ENCODE measurements around the gene ARFGEF3.
A peak's percentile ranks its signal among the peaks of the same experiment; 100 is the strongest.
"Not testable (repeated sequence)": the region's sequence is repeated elsewhere in the genome, so short reads cannot be mapped to it uniquely, and the experiment has no call there.

The ARFGEF3 gene

DNA sequence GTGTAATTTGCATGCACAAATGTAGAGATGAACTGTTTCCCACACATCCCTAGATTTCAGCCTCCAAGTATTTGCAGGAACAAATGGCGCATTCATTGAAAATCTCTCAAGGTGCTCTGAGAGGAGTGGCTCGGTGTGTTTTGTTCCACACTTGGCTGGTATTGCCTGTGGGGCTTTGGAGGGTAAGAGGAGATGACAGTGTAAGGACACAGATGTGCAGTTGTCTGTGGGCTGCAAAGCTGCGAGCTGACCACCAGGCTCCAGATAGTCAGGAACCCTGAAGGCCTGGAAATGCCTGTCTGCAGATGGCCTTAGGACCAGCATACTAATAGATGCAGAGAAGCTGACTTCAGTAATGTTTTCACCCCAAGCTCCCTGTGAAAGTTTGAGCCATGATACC, 114.2 kb downstream of the ARFGEF3 start:
- DNase-seq (ENCODE audit: low read depth) = no peak

DNA sequence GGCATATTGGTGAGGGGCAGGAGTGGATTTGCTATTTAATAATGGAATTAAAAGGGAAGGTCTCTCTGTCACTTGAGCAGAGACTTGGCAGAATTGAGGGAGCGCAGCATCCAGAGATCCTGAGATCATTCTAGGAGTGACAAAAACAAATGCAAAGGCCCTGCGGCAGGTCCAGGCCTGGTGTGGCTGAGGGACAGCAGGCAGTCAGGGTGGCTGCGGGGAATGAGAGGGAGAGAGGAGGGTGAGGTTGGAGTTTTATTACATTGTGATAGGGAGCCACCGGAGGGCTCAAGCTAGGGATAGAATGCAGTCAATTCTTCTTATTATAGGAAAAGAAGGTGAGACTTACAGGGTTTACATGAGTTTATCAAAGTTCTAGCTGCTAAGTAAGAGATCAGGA, 116.1 kb downstream of the ARFGEF3 start:
- no peak for DNase-seq (ENCODE audit: low read depth)

DNA sequence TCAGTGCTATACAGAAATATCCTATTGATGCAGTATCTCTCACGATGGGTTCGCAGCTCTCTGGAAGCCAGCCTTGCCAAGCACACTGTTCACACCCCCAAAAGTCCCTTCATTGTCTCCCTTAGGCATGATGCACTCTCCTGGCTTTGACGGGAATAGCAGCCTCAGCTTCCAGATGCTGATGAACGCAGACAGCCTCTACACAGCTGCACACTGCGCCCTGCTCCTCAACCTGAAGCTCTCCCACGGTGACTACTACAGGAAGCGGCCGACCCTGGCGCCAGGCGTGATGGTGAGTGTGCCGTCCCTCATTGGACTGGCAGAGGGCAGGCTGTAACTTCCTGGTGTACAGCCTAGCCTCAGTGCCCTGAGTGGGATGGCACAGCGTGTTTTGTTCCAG, 116.6 kb downstream of the ARFGEF3 start:
- DNase-seq (ENCODE audit: low read depth) = no peak

DNA sequence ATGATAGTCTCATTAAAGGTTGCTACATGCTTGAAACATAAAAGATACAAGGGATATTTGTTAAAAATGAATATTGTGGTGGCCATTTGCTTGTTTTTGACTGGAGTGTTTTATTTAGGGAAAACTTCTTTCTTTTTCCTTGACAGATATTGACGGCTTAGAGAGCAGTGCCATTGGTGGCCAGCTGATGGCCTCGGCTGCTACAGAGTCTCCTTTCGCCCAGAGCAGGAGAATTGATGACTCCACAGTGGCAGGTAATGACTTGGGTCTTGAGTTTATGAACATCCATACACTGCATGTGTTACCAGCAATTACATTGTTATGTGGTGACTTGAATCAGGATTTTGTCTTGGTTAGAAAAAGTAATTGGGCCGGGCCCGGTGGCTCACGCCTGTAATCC, 124.1 kb downstream of the ARFGEF3 start:
- no peak for DNase-seq (ENCODE audit: low read depth)

DNA sequence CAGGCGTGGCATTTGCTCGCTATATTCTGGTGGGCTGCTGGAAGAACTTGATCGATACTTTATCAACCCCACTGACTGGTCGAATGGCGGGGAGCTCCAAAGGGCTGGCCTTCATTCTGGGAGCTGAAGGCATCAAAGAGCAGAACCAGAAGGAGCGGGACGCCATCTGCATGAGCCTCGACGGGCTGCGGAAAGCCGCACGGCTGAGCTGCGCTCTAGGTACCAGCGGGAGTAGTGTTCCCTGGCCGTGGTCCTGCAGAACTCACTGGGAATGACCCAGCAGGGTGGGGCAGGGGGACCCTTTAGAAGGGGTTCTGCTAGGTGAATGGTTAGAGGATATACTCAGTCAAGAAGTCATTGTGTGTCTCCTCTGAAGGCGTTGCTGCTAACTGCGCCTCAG, 125.0 kb downstream of the ARFGEF3 start:
- DNase-seq (ENCODE audit: low read depth) = no peak

DNA sequence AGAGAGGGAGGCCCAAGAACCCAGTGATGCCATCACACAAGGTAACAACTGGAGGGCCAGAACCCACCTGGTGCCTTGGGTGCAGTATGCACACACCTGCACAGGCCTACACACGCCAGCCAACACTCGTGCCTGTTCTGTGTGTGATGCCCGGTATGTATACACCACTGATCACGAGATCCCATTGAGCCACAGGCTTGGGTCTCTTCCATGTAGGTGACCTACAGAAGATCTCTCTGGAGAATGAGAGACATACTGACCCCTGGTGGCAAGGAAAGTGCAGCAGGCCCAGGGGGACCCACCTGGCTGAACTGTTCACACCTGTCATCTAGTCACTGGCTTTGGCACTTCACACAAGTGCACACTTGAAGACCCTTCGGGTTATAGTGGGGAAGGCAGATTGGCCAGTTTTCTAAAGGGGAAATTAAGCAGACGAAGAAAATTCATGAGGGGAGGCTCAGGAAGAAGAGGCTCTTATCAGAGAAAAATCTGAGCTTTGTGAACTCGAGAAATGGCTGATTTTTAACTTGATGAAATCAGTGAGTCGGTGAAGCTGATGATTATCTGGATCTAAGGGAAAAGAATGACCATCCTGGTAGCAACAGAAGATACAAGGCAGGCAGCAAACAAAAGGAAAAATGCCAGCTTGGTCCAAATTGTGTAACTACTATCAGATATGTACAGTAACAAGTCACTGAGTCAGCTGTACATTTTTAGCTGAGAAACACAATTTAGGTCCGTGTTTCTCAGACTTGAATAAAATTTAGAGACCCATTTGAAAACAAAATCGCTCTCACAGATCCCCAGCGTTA, 125.6 kb downstream of the ARFGEF3 start:
- peak; percentile 23 for DNase-seq (ENCODE audit: low read depth)

DNA sequence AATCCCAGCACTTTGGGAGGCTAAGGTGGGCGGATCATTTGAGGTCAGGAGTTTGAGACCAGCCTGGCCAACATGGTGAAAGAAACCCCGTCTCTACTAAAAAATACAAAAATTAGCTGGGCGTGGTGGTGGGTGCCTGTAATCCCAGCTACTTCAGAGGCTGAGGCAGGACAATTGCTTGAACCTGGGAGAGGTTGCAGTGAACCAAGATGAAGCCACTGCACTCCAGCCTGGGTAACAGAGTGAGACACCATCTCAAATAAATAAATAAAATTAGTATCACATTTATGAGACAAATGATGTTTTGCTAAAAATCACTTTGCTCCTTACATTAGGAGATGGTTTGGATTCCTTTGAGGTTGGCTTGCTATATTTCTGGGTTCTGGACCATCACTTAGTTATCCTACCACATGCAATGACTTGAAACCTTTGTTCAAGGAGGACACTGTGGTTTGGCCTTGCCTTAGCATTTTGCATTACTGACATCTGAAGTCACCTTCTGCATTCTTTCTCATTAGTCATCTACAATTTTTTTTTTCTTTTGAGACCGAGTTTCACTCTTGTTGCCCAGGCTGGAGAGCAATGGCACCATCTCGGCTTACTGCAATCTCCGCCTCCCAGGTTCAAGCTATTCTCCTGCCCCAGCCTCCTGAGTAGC, 126.8 kb downstream of the ARFGEF3 start:
- not testable (repeated sequence) for DNase-seq (ENCODE audit: low read depth)

DNA sequence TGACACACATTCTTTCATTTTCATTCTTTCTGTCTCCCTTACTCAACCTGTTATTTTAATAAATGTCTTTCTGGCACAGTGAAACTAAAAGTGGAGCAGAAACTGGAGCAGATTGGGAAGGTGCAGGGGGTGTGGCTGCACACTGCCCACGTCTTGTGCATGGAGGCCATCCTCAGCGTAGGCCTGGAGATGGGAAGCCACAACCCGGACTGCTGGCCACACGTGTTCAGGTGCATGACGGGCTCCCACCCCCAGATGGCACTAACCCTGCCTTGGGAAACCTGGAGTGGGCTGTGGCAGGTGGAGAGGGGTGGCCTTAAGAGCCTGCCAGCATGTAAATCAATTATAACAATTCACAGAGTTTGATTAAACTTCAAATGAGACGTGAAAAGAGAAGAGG, 128.0 kb downstream of the ARFGEF3 start:
- DNase-seq (ENCODE audit: low read depth) = no peak

DNA sequence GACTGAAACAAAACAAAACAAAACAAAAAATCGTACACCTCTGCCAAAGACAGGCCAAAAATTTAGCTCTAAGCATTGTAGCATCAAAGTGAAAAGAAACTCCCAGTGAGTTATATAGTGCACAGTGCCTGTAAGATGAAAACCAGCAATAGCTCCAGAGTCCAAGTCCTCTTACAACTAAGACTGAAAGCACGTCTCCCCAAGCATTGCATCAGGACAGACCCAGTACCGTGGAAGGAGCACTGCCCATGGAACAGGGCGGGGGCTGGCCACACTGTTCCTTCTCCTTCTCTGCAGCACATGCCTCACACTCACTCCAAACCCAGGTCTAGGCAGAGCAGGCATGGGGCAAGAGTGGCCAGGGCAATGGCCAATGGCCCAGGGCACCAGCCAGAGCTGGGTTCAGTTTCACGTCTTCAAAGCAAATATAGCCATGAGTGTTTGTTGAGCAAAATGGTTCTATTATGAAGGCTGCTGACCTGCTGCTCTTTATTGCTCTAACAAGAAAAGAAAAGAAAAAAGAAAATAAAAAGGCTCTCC, 128.8 kb downstream of the ARFGEF3 start:
- DNase-seq (ENCODE audit: low read depth) = no peak

DNA sequence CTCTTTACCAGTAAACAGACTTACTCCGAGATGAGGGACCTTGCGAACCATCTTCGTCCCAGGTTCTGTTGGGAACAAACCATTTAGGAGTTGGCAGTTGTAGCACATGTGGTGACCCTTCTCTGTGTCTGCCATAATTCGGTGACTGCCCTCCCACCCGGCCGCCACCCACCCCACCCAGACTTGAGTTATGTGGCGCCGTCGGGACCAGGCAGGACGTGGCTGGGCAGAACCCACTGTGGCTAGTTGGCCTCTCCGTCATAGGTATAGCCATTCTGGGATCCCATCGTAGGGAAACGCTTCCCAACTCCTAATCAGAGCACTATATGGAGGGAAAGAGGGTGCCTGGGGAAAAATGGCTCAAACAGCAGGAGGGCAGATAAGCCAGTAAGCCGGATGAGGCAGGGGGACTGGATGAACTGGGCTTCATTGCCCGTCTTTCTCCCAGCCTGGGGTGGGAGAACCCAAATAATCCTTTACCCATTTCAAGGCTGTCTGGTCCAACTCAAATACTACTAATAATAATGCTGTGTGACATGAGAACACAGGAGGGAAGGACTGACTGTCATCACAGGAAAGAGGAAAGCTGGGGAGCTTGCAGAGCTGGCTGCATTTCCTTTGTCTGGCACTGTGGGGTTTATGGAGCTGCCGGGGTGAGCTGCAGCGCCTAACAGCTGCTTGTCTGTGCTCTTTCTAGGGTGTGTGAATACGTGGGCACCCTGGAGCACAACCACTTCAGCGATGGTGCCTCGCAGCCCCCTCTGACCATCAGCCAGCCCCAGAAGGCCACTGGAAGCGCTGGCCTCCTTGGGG, 129.5 kb downstream of the ARFGEF3 start:
- no peak for DNase-seq (ENCODE audit: low read depth)

DNA sequence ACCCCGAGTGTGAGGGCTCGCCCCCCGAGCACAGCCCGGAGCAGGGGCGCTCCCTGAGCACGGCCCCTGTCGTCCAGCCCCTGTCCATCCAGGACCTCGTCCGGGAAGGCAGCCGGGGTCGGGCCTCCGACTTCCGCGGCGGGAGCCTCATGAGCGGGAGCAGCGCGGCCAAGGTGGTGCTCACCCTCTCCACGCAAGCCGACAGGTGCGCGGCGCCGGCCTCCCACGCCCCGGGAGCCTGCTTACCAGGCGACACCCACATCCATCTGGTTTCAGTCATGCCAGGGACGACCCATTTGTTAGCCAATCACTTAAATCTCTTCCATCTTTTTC, 130.1 kb downstream of the ARFGEF3 start:
- no peak for DNase-seq (ENCODE audit: low read depth)

DNA sequence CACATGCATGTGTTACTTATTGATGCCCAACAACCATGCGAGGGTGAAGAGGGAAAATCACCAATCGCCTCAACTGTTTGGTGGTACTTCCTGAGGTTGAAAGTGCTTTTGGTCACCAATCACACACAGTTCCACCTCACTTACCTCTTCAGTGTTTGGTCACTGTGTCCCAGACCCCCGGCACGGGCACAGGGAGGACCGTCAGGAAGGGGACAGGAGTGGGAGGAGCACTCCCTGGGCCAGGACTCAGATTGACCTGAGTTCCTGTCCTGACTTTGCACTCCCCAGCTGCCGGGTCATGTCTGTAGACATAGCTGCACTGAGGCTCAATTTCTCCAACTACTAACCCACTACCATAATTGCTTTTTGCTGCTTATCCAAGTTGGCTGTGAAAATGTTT, 130.7 kb downstream of the ARFGEF3 start:
- DNase-seq (ENCODE audit: low read depth) = no peak

DNA sequence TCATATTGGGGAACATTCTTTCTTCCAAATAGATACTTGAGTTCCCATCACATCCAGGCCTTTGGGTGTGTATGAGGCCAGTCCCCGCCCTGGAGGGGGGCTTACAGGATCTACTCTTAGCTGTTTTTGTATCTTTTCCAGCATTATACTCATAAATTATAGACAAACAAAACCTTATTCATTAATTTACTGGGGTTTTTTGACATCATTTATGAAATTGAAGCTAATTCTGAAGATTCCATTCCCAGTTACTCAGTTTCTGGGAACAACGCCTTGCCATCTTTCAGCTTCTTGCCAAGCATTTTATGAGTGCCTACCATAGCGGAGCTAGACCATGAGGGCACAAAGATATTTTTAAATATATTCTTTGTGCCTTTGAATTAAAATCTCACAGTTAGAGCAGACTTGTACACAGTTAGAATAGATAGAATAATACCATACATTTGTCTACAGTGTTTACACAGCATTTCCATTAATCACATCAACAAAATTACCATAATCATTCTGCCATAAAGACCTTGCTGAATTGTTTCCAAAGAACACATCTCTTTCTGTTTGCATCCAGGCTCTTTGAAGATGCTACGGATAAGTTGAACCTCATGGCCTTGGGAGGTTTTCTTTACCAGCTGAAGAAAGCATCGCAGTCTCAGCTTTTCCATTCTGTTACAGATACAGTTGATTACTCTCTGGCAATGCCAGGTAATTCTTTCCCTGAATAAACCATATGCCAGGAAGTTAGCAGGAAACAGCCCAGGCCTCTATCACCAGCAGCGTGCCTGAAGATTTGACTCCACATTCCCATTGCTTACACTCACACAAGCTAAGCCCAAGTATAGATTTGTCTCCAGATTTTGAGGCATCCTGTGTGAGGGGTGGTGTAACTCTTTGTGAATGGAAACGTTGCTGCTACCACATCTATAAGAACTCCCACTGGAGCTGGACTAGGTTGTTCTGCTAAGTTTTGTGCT, 132.0 kb downstream of the ARFGEF3 start:
- DNase-seq (ENCODE audit: low read depth) = no peak

DNA sequence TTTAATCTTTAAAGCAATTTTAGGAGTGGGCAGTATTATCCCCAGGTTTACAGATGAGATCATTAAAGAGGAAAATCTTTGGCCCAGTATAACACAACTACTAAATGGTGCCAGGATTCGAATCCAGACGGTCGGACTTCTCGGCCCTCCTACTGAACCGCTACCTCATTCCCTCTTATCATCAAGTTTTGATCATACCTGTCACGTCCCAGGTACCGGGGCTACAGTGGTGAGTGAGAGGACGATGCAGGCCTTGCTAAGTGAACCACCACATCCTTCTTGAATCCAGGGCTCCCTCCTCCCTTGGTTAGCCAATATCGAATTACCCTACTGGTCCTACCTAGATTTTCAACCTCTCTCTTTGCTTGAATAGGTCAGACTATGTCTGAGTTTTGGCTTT, 134.6 kb downstream of the ARFGEF3 start:
- no peak for DNase-seq (ENCODE audit: low read depth)

DNA sequence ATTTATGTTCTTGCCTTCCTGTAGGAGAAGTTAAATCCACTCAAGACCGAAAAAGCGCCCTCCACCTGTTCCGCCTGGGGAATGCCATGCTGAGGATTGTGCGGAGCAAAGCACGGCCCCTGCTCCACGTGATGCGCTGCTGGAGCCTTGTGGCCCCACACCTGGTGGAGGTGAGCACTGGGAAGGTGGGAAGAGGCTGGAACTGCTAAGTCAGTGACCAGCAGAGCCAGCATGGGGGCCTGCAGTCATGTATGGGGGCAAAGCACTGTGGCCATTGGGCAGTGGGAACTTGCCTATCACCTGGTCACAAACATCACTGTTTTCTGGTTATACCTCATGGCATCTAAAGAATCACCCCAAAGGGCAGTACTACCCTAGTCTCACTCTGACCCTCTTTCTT, 135.0 kb downstream of the ARFGEF3 start:
- DNase-seq (ENCODE audit: low read depth) = no peak

DNA sequence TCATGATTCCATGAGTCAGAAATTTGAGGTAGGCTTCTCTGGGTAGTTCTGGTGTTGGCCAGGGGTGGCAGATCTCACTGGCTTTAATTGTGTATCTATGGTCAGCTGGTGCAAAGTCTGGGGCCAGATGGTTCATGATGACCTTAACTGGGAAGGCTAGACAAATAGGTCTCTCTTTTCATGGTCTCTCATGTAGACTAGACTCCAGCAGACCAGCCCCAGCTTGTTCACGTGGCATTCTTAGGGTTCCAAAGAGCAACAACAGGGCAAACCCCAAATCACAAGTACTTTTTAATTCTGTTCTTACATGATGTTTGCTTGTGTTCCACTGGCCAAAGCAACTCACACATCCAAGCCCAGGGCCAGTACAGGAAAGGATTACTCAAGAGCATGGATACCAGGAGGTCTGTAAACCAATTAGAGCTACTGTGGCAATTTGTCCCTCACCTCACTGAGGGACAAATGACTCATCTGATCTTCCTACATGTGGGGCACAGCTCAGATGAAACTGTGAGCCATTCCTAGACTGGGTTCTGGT, 136.1 kb downstream of the ARFGEF3 start:
- no peak for DNase-seq (ENCODE audit: low read depth)

DNA sequence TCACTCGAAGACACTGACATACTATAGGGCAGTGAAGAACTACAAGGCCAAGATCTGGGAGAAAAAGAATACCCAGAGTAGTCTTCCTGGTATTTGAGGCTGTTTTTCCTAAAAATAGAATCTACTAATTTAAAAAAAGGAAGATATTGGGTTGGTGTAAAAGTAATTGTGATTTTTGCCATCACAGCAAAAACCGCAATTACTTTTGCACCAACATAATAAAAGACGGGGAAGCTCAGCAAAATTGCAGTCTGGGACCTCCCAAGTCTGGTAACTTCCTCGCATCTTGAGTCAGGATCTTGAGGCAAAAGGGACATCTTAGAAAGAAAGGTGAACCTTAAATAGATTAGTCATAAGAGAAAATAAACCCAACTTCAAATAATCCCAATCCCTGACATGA, 138.7 kb downstream of the ARFGEF3 start:
- no peak for DNase-seq (ENCODE audit: low read depth)

DNA sequence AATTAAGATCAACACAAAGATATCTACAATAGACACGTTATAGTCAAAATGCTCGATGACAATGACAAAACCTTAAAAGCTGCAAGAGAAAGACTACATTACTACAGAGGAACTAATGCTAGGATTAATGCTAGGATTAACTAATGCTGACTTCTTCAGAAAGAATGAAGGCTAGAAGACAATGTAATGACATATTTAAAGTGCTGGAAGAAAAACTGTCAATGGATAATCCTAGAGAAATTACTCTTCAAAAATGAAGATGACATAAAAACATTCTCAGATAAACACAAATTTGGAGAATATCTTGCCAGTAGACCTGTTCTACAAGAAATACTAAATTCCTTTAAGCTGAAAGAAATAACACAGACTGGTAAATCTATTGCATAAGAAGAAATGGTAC, 140.8 kb downstream of the ARFGEF3 start:
- no peak for DNase-seq (ENCODE audit: low read depth)

DNA sequence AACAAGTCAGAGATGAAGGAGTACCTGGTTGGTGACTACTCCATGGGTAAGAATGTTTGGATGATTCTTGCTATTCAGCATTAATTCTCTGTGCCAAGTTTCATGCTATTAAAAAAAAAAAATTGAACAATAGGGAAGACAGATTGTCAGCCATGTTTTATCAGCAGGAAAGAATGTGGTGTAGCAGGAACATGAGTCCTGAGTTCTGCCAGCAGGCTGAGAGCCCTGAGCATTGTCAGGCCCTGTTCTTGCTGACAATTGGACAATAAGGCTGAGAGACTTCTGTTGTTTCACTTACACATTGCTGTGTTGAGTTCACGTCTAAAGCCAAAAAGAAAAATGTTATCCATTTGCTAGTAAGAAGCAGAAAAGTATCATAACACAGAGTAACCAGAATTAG, 145.6 kb downstream of the ARFGEF3 start:
- no peak for DNase-seq (ENCODE audit: low read depth)

DNA sequence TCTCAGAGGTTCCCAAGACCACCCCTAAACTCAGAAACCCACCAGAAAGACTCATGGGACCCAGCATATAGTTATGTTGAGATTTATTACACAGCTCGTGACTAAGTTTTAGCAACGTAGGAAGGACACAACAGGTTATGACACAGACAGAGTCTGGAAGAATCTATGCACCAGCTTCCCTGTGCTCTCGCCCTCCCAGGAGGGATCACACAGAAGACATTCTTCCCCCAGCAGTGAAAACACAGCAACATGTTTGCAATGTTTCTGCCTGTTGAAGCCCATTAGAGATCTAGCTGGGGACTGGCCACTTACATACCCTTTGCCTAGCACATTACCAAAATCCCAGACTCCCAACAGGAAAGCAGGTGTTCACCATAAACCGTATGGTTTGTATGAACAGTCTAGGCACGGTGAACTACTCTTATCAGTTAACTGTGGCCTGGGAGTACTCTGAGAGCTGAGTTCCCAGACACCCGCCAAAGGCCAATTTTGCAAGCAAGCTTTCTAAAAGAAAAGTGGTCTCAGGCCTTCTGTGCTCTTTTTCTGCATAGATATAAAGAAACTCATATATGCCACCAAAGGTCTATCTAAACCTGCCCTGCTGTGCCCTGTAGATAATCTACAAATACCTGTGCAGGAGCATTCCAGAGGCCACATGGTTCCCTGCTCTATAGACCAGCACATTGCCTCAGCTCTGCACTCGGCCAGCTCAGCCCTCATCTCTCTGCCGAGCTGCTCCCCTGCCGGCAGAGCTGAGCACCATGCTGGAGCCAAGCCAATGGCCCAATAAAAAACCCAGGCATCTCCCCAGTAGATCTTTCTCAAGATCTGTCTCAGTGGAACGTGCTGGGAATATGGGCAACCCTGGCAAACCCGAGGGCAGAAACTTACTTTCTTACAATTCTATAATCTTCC, 146.3 kb downstream of the ARFGEF3 start:
- no peak for DNase-seq (ENCODE audit: low read depth)

All from T follicular helper cell (primary cell).